ENCODE measurements around the gene ABCC12. TPM values are rescaled to one million over a fixed set of nuclear protein-coding genes. Genes with fewer than 3 reads are reported as not detected.

The ABCC12 gene
- total and polyA plus RNA-seq, 2 of the 8 experiments (the other 6 are each of a cell fraction or from before 2014, with no cell fraction given) = 0.05 TPM; not detected in 1

GRCh38 chr16:48146131-48146530, 9.7 kb downstream of the ABCC12 start:
- Histone ChIP-seq H3K36me3 (ENCODE audit: control insufficient read depth in 2 of 4, insufficient read depth in 4 of 4, low read length in 3 of 4) (no peaks in the 10 kb centered on the region), H4K5ac (ENCODE audit: insufficient read length, low read depth, low read length) (no peak overlapping the region), H3K4me3 (ENCODE audit: extremely low read depth in 1 of 4, insufficient read depth in 2 of 4, low read depth in 3 of 4, low read length in 4 of 4) (no peak overlapping the region), H3K27me3 (replicated peaks in 1 of 4; ENCODE audit: control insufficient read depth in 3 of 4, extremely low read depth in 1 of 4, insufficient read depth in 3 of 4, low read length in 3 of 4) (no peaks in the 10 kb centered on the region), H3K14ac (ENCODE audit: insufficient read length) (no peak overlapping the region), H3K18ac (ENCODE audit: extremely low read depth, low read length) (no peak overlapping the region), H2AFZ (ENCODE audit: low read length) (no peak overlapping the region), H3K27ac (ENCODE audit: low read depth, low read length) (no peak overlapping the region), H3K4me1 (replicated peaks in 1 of 4; ENCODE audit: control insufficient read depth in 3 of 4, insufficient read depth in 4 of 4, low read length in 3 of 4) (no peaks in the 10 kb centered on the region), H4K8ac (ENCODE audit: extremely low read depth, insufficient read depth, low read length) (no peak overlapping the region), H3K56ac (replicated peaks; ENCODE audit: insufficient read length, low read depth, low read length) (no peak overlapping the region), H3K9me3 (ENCODE audit: insufficient read depth in 2 of 2, low read depth in 1 of 2, low read length in 1 of 2) (no peaks in the 10 kb centered on the region), H2BK5ac (ENCODE audit: low read depth, low read length) (no peak overlapping the region), H4K91ac (replicated peaks; ENCODE audit: insufficient read length, low read length) (no peak overlapping the region), H3K4ac (replicated peaks; ENCODE audit: insufficient read length, low read depth, low read length) (no peak overlapping the region), H2BK12ac (ENCODE audit: low read depth, low read length) (no peak overlapping the region), H2BK20ac (ENCODE audit: low read length) (no peak overlapping the region), H3K23me2 (ENCODE audit: low read depth, low read length) (no peaks in the 10 kb centered on the region), H2BK15ac (ENCODE audit: low read length) (no peak overlapping the region), H3K23ac (ENCODE audit: insufficient read length) (no peak overlapping the region), H4K20me1 (replicated peaks in 1 of 2; ENCODE audit: control insufficient read depth in 1 of 2, insufficient read depth in 2 of 2, low read length in 2 of 2) (no peaks in the 10 kb centered on the region), H3K9ac (replicated peaks in 1 of 4; ENCODE audit: extremely low read depth in 1 of 4, low read depth in 3 of 4, low read length in 3 of 4) (no peak overlapping the region), H2BK120ac (replicated peaks; ENCODE audit: low read depth, low read length) (no peak overlapping the region), H2AK5ac (ENCODE audit: low read depth, low read length) (no peak overlapping the region), H3K79me2 (ENCODE audit: control insufficient read depth in 1 of 2, insufficient read depth in 2 of 2, low read length in 2 of 2) (no peaks in the 10 kb centered on the region), H3K4me2 (ENCODE audit: insufficient read depth in 1 of 2, low read depth in 2 of 2, low read length in 2 of 2) (no peak overlapping the region), H3K79me1 (ENCODE audit: low read depth, low read length) (no peaks in the 10 kb centered on the region)
- FAIRE-seq (no peak), DNase-seq (ENCODE audit: low read depth in 1 of 2, low spot score in 2 of 2) (no peak)
- POLR2A ChIA-PET (ENCODE audit: partially characterized antibody) = no interaction called here
- WGBS, 2 experiments (ENCODE audit: extremely low coverage in 1 of 2, insufficient coverage in 1 of 2, insufficient read length in 1 of 2, insufficient replicate concordance in 2 of 2, low coverage in 1 of 2, low lambda C conversion rate in 2 of 2, missing lambda C conversion rate in 1 of 2) = 96% methylated on average over 4 of the region's 7 CpGs; no CpG with 5 or more reads in 1 of the 2 experiments
- CTCF ChIA-PET (ENCODE audit: partially characterized antibody) = interaction anchor here (0.9 kb wide), 1 partner anchor 10 kb away, joined by 5 read pairs; the partner anchor contains the start of gene ABCC12
- no peak for TF ChIP-seq BACH1 (IDR thresholded peaks at IDR 0.05; ENCODE audit: low read length)

Data from H1 (cell line).